Mucosa of descending colon (tissue), 3 donors: Measurements from ENCODE around the gene MORN1. TPM values are rescaled to one million over a fixed set of nuclear protein-coding genes. Genes with fewer than 3 reads are reported as not detected.

Experiments used
- ATAC-seq: fragments of 200-7000 bp; cut with Tn5 transposase; one replicate; pipeline ENCODE4 v1.9.1; 2020; ENCODE audit warnings: mild to moderate bottlenecking, moderate library complexity
- DNase-seq, 3 donors: peaks; one replicate each; pipeline ENCODE4 v3.0.0-alpha.2; 2020
- H3K36me3 ChIP-seq: fragments of 200-600 bp; one replicate; pipeline ENCODE4 v1.8.0; 2021; ENCODE audit warnings: low read depth, mild to moderate bottlenecking
- H3K4me1 ChIP-seq: fragments of 200-600 bp; one replicate; pipeline ENCODE4 v1.8.0; 2021; ENCODE audit warnings: low read depth, mild to moderate bottlenecking
- H3K4me3 ChIP-seq: fragments of 200-600 bp; one replicate; pipeline ENCODE4 v1.8.0; 2021; ENCODE audit warnings: mild to moderate bottlenecking
- H3K9me3 ChIP-seq: fragments of 200-600 bp; one replicate; pipeline ENCODE4 v1.8.0; 2021; ENCODE audit warnings: mild to moderate bottlenecking
- intact Hi-C, 2 donors: fragments of 100-400 bp; cut with DNase I in 1 of 2; cut with micrococcal nuclease in 1 of 2; formaldehyde crosslinking; loops; one replicate each; pipeline versions ENCODE4 v1.11.0 to v1.11.1; 2022; cut with DNase I, micrococcal nuclease
- total RNA-seq, 3 donors: library from RNA; stranded (reverse); fragmentation: NEBNext Ultra II Directional in 2 of 3; extraction: Animal tissue kit (Norgen Biotek cat#: 25700) in 2 of 3; gene quantifications; one replicate each; pipeline versions ENCODE4 v1.2.1 to v1.2.4, GENCODE V29; 2021 to 2023
- TF ChIP-seq, protein P1 (sequence below): fragments of 200-600 bp; IDR thresholded peaks from one replicate; pipeline ENCODE4 v1.8.0; 2022; ENCODE audit warnings: antibody characterized with exemption, mild to moderate bottlenecking
- donor health status: DM: no; HTN: no; CAD: no; lungs with moderate emphysema.
- donor health status: DM: no; HTN: no; CAD: no.
- donor health status: DM: no; HTN: yes; CAD: no.

Gene MORN1
- total RNA-seq, 3 donors from 2014 or later, result 13.1 to 17.4 (median 13.4) TPM

DNA sequence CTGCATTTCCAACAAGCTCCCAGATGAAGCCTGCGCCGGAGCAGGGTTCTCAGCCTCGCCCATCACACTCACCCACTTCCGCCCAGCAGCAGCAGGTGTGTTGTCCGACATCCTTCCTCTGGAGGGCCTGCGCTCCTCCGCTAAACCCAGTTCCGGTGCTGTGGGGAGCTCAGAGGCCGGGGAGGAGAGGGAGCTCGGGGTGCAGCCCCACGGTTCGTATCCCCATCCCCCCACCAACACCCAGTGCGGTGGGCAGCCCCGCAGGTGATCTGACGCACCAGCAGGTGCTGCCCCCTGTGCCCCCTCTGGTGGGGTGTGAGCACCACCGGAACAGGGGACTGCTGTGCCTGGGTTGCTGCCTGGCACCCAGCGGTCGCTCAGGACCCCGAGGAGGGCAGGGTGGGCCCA is 24.5 kb upstream of the MORN1 start:
- DNase-seq (peak; percentile 68 to 89 (median 81)), ATAC-seq (peak; percentile 56)
- H3K4me3 ChIP-seq, result no peak overlapping the region

DNA sequence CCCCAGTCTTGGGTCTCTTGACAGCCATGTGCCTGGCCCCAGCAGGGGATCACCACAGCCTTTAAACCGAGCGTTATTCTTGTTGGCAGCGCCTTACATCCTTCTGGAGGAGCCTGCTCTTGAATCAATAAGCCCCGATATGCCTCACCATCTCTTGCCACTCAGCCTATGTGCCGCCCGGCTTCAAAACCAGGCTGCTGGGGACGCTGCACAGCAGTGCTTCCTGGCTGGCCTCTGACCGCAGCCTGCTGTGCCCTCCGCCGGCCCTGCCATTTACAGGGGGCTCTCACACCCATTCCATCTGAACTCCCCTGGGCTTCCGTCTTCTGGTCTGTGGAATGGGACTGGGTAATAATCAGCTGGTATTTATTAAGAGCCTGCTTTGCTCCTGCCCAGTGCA is 24.0 kb upstream of the MORN1 start:
- DNase-seq (no peak), ATAC-seq (no peak)
- Histone ChIP-seq H3K4me1 (peaks cover 44% of the 10 kb centered on the region), H3K36me3 (no peaks in the 10 kb centered on the region), H3K4me3 (no peak overlapping the region), H3K9me3 (no peaks in the 10 kb centered on the region)
- intact Hi-C loops, result loop anchor here in 1 of 2 donors (5.0 to 10.0 kb wide), 2 partner anchors 132 to 1009 kb away; no protein-coding TSS in a partner anchor
- TF ChIP-seq, protein P1, sequence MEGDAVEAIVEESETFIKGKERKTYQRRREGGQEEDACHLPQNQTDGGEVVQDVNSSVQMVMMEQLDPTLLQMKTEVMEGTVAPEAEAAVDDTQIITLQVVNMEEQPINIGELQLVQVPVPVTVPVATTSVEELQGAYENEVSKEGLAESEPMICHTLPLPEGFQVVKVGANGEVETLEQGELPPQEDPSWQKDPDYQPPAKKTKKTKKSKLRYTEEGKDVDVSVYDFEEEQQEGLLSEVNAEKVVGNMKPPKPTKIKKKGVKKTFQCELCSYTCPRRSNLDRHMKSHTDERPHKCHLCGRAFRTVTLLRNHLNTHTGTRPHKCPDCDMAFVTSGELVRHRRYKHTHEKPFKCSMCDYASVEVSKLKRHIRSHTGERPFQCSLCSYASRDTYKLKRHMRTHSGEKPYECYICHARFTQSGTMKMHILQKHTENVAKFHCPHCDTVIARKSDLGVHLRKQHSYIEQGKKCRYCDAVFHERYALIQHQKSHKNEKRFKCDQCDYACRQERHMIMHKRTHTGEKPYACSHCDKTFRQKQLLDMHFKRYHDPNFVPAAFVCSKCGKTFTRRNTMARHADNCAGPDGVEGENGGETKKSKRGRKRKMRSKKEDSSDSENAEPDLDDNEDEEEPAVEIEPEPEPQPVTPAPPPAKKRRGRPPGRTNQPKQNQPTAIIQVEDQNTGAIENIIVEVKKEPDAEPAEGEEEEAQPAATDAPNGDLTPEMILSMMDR, result no peak

More for the DNA sequence above, 24.5 kb upstream of the MORN1 start:
- TF ChIP-seq, protein P1, result no peak
- intact Hi-C loops, result loop anchor here in 1 of 2 donors (5.0 to 10.0 kb wide), 2 partner anchors 131 to 1009 kb away; no protein-coding TSS in a partner anchor
- no peaks in the 10 kb centered on the region for H3K36me3 ChIP-seq
- H3K9me3 ChIP-seq, result no peaks in the 10 kb centered on the region
- peaks cover 44% of the 10 kb centered on the region for H3K4me1 ChIP-seq

DNA sequence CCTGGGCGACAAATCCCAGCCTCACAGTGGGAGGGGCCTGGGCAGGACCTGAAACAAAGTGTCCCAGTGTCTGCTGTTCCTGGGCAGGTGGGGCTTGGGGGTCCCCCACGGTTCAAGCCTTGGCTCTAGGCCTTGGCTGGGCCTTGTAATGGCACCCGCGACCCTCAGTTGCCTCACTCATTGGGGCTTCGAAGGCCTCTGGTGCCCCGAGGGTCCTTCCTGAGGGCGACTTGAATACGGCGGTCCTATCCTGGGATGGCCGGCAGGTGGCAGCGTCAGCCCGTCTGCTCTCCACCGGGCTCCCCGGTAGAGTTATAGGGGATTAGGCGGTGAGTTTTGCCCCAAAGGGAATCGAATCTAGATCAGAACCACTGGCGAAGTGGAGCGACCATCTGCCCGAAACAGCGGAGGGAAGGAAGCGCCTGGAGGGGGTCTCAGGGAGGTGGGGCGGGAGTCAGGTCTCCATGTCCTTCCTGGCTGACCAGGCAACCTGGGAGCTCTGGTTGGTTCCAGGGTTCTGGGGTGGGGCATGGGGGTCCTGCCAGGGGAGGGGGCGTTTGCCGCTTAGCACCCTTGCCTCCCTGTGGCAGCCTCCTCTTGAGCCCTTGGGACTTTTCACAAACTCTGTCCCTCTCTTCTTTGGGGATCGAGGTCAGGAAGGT is 23.1 kb upstream of the MORN1 start:
- Histone ChIP-seq H3K36me3 (no peaks in the 10 kb centered on the region), H3K9me3 (no peaks in the 10 kb centered on the region), H3K4me3 (no peak overlapping the region), H3K4me1 (peaks cover 44% of the 10 kb centered on the region)
- ATAC-seq, result peak; percentile 39
- intact Hi-C loops, result loop anchor here (5.0 to 10.0 kb wide), 2 partner anchors 133 to 1010 kb away; no protein-coding TSS in a partner anchor
- TF ChIP-seq, protein P1, result peak; percentile 89
- DNase-seq, result peak; percentile 82 to 89 (median 86)

DNA sequence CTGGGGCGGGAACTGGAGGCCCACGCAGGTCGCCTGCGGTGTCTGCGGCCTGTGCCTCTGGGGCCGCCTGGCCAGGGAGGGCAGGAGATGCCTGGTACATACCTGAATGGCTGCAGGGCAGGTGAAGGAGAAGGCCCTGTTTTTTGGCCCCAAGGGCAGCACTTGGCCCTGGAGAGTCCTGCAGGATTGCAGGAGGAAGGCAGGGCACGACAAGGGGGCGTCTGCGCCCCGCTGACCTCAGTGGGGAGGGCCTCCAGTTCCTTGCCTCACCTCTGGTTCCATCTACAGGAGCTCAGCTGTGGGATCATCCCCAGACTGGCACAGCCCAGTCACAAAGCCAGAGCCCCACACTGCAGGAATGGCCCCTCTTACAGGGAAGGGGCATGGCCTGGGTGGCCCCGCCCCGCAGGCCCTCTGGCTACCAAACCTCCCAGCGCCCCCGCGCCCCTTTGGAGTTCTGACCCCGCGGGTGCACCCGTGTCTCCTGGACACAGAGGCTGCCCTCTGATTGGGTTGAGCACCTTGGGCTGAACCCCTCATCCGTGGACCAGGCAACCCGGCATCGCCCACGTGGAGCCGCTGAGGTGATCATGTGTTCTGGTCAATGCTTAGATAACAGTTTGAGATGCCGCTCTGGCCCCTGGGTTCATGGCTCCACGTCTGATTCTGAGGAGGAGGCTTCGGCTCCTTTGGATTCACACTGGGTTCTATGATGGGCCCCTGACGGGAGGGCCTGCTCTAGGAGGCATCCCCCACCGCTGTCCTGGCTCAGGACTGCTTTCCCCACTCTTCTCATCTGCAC is 22.3 kb upstream of the MORN1 start:
- H3K4me1 ChIP-seq, result peaks cover 44% of the 10 kb centered on the region
- ATAC-seq (peak; percentile 1), DNase-seq (peak in 2 of 3 donors; percentile 37 to 69)
- H3K36me3 ChIP-seq, result no peaks in the 10 kb centered on the region
- H3K9me3 ChIP-seq, result no peaks in the 10 kb centered on the region
- TF ChIP-seq, protein P1, result no peak
- intact Hi-C loops, result loop anchor here (5.0 to 10.0 kb wide), 2 partner anchors 134 to 1011 kb away; no protein-coding TSS in a partner anchor
- H3K4me3 ChIP-seq, result no peak overlapping the region

DNA sequence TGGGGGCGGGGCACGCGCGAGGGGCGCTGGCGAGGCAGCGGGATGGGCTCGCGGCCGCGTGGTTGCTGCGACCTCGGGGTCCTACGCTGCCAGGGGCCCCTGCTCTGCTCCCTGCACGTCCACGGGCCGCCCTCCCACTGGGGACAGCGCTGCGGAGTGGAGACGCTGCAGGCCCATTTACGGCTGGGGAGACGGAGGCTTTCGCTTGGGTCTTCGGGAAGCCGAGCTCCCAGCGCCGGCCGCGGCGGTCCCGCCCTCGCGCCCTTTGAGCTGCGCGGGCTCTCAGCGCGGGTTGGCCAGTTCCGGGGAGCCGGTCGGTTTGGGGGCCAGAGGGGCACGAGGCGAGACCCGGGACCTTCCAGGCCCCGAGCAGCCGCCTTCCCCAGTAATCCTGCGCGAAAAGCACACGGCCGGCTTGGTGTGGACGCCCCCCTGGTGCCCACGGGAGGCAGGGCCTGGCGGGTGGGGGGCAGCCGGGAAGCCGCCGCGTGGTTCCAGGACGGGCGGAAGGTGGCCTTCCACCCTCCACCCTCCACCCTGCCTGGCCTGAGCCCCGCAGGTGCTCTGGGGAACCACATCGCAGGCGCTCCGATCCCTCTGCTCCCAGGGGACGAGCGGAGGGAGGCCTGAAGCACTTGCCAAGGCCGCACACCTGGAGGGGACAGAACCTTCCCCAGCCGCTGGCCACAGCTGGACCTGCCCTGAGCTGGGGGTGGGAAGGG is 21.6 kb upstream of the MORN1 start:
- H3K4me1 ChIP-seq, result peaks cover 44% of the 10 kb centered on the region
- intact Hi-C loops, result loop anchor here (5.0 to 10.0 kb wide), 2 partner anchors 134 to 1012 kb away; no protein-coding TSS in a partner anchor
- DNase-seq (peak in 2 of 3 donors; percentile 30 to 72), ATAC-seq (peak; percentile 59)
- no peaks in the 10 kb centered on the region for H3K9me3 ChIP-seq
- H3K4me3 ChIP-seq, result peak overlapping the region; percentile 44
- no peaks in the 10 kb centered on the region for H3K36me3 ChIP-seq
- TF ChIP-seq, protein P1, result no peak
